Measurements from ENCODE around the gene DST. TPM values are rescaled to one million over a fixed set of nuclear protein-coding genes. Genes with fewer than 3 reads are reported as not detected.

Gene DST
- polyA plus RNA-seq, 1 of the 3 experiments (the other 2 are of a cell fraction), result 64.3 TPM

- H3F3A ChIP-seq (replicated peaks; ENCODE audit: insufficient read depth), result no peaks in the 10 kb centered on the region
Observed at GRCh38 chr6:56419191-56419590, 223.5 kb downstream of the DST start.

GRCh38 chr6:56417823-56418222 is 224.9 kb downstream of the DST start:
- Histone ChIP-seq H4K20me1 (ENCODE audit: insufficient read depth) (no peaks in the 10 kb centered on the region), H3K9me3 (no peaks in the 10 kb centered on the region), H3K9me2 (no peaks in the 10 kb centered on the region), H3K36me3 (replicated peaks in 1 of 2; ENCODE audit: control insufficient read depth in 1 of 2, insufficient read depth in 2 of 2, low read length in 1 of 2) (no peaks in the 10 kb centered on the region), H3K27ac (ENCODE audit: low read depth in 2 of 2, low read length in 1 of 2) (no peak overlapping the region), H2AFZ (ENCODE audit: low read depth) (no peak overlapping the region), H3K4me1 (ENCODE audit: control insufficient read depth in 1 of 2, insufficient read depth in 2 of 2, low read depth in 1 of 2, low read length in 1 of 2) (no peaks in the 10 kb centered on the region), H3K4me3 (ENCODE audit: low read depth in 2 of 2, low read length in 1 of 2) (no peak overlapping the region), H3F3A (replicated peaks; ENCODE audit: insufficient read depth) (no peaks in the 10 kb centered on the region), H3K27me3 (ENCODE audit: insufficient read depth) (no peaks in the 10 kb centered on the region), H3K9ac (no peak overlapping the region), H3K79me2 (ENCODE audit: insufficient read depth) (no peaks in the 10 kb centered on the region), H3K4me2 (no peak overlapping the region)
- 100% methylated on average over 2 of the region's 2 CpGs for WGBS (ENCODE audit: low lambda C conversion rate)
- ChIA-PET CTCF (no interaction called here), POLR2A (no interaction called here)
- DNase-seq, result no peak
- TF ChIP-seq NRF1 (IDR thresholded peaks at IDR 0.05; ENCODE audit: low read depth, low read length) (no peak), RCOR1 (IDR thresholded peaks at IDR 0.05; ENCODE audit: low read length) (no peak), RXRA (IDR thresholded peaks at IDR 0.05; ENCODE audit: borderline replicate concordance, low read depth) (no peak), JUND (IDR thresholded peaks at IDR 0.05) (no peak)

More at GRCh38 chr6:56419191-56419590, 223.5 kb downstream of the DST start:
- ChIA-PET CTCF (interaction anchor here (0.9 kb wide), 1 partner anchor 9 kb away, joined by 3 read pairs; no protein-coding TSS in a partner anchor), POLR2A (no interaction called here)
- no peak overlapping the region for H3K27ac ChIP-seq (ENCODE audit: low read depth in 2 of 2, low read length in 1 of 2)
- TF ChIP-seq RXRA (IDR thresholded peaks at IDR 0.05; ENCODE audit: borderline replicate concordance, low read depth) (no peak), FOSL2 (IDR thresholded peaks at IDR 0.05; ENCODE audit: borderline replicate concordance, low read depth) (no peak)
- no peaks in the 10 kb centered on the region for H3K9me2 ChIP-seq
- H3K4me3 ChIP-seq (ENCODE audit: low read depth in 2 of 2, low read length in 1 of 2), result no peak overlapping the region
- no peaks in the 10 kb centered on the region for H3K4me1 ChIP-seq (ENCODE audit: control insufficient read depth in 1 of 2, insufficient read depth in 2 of 2, low read depth in 1 of 2, low read length in 1 of 2)
- H3K9ac ChIP-seq, result no peak overlapping the region
- no peaks in the 10 kb centered on the region for H3K27me3 ChIP-seq (ENCODE audit: insufficient read depth)
- H2AFZ ChIP-seq (ENCODE audit: low read depth), result no peak overlapping the region
- WGBS (ENCODE audit: low lambda C conversion rate), result 52% methylated on average over 1 of the region's 1 CpG
- no peaks in the 10 kb centered on the region for H3K9me3 ChIP-seq
- no peaks in the 10 kb centered on the region for H4K20me1 ChIP-seq (ENCODE audit: insufficient read depth)
- no peaks in the 10 kb centered on the region for H3K79me2 ChIP-seq (ENCODE audit: insufficient read depth)
- H3K36me3 ChIP-seq (replicated peaks in 1 of 2; ENCODE audit: control insufficient read depth in 1 of 2, insufficient read depth in 2 of 2, low read length in 1 of 2), result no peaks in the 10 kb centered on the region
- no peak overlapping the region for H3K4me2 ChIP-seq
- no peak for DNase-seq

GRCh38 chr6:56416247-56416646 is 226.4 kb downstream of the DST start:
- Histone ChIP-seq H3K9me3 (no peaks in the 10 kb centered on the region), H3K4me2 (no peak overlapping the region)
- no peak for DNase-seq
- TF ChIP-seq TCF12 (IDR thresholded peaks at IDR 0.05) (peak; percentile 77), YY1 (IDR thresholded peaks at IDR 0.05; ENCODE audit: low read depth) (no peak), MXI1 (IDR thresholded peaks at IDR 0.05; ENCODE audit: low read depth, low read length) (no peak), ELF1 (IDR thresholded peaks at IDR 0.05) (no peak), REST (IDR thresholded peaks at IDR 0.05; ENCODE audit: low read depth, low read length) (no peak), TAF1 (IDR thresholded peaks at IDR 0.05; ENCODE audit: borderline replicate concordance, low read depth, low read length) (no peak), TEAD4 (IDR thresholded peaks at IDR 0.05; ENCODE audit: borderline replicate concordance, insufficient read depth) (peak; percentile 62; the same call in 1 of the 2 replicates), RXRA (IDR thresholded peaks at IDR 0.05; ENCODE audit: borderline replicate concordance, low read depth) (no peak), POLR2AphosphoS5 (IDR thresholded peaks at IDR 0.05; ENCODE audit: low read depth, low read length) (no peak), SIN3A (IDR thresholded peaks at IDR 0.05; ENCODE audit: borderline replicate concordance, low read depth, low read length) (no peak), EP300 (IDR thresholded peaks at IDR 0.05; ENCODE audit: borderline replicate concordance in 1 of 2, low read depth in 1 of 2, low read length in 1 of 2) (peak in 1 of 2 experiments; percentile 27; a peak in 1 of 4 replicates), MEF2A (IDR thresholded peaks at IDR 0.05; ENCODE audit: borderline replicate concordance, low read depth) (peak; percentile 24), GABPA (IDR thresholded peaks at IDR 0.05; ENCODE audit: low read depth) (no peak), EZH2phosphoT487 (IDR thresholded peaks at IDR 0.05; ENCODE audit: borderline replicate concordance, low read depth) (no peak), PBX3 (IDR thresholded peaks at IDR 0.05) (peak; percentile 61), SMC3 (IDR thresholded peaks at IDR 0.05; ENCODE audit: low read depth, low read length) (no peak)

More at GRCh38 chr6:56416247-56416646, 226.4 kb downstream of the DST start:
- no peaks in the 10 kb centered on the region for H3K36me3 ChIP-seq (replicated peaks in 1 of 2; ENCODE audit: control insufficient read depth in 1 of 2, insufficient read depth in 2 of 2, low read length in 1 of 2)
- H4K20me1 ChIP-seq (ENCODE audit: insufficient read depth), result no peaks in the 10 kb centered on the region
- H3F3A ChIP-seq (replicated peaks; ENCODE audit: insufficient read depth), result no peaks in the 10 kb centered on the region
- WGBS (ENCODE audit: low lambda C conversion rate), result 63% methylated on average over 2 of the region's 2 CpGs
- H3K79me2 ChIP-seq (ENCODE audit: insufficient read depth), result no peaks in the 10 kb centered on the region
- ChIA-PET POLR2A (no interaction called here), CTCF (interaction anchor here (1.0 to 2.4 kb wide), 2 partner anchors 12 to 155 kb away, joined by 4 to 7 read pairs; no protein-coding TSS in a partner anchor)
- H3K27me3 ChIP-seq (ENCODE audit: insufficient read depth), result no peaks in the 10 kb centered on the region
- no peak overlapping the region for H3K9ac ChIP-seq
- peak overlapping the region in 1 of 2 experiments; percentile 51; a peak in 2 of 4 replicates for H3K27ac ChIP-seq (ENCODE audit: low read depth in 2 of 2, low read length in 1 of 2)
- no peaks in the 10 kb centered on the region for H3K4me1 ChIP-seq (ENCODE audit: control insufficient read depth in 1 of 2, insufficient read depth in 2 of 2, low read depth in 1 of 2, low read length in 1 of 2)
- no peaks in the 10 kb centered on the region for H3K9me2 ChIP-seq
- H3K4me3 ChIP-seq (ENCODE audit: low read depth in 2 of 2, low read length in 1 of 2), result no peak overlapping the region
- H2AFZ ChIP-seq (ENCODE audit: low read depth), result 0 out of 2 replicates have a peak overlapping the region, but pooled peaks have one; percentile 2

Data from SK-N-SH (cell line).